PC-3 (cell line): ENCODE measurements around the gene RASL10A. TPM values are rescaled to one million over a fixed set of nuclear protein-coding genes. Genes with fewer than 3 reads are reported as not detected.
A peak's percentile ranks its signal among the peaks of the same experiment; 100 is the strongest.

Experiments used
- ATAC-seq: fragments of 200-7000 bp; cut with Tn5 transposase; 2 replicates; pipeline ENCODE4 v1.9.1; 2020; ENCODE audit warnings: mild to moderate bottlenecking, moderate library complexity
- BruUV-seq: library from RNA; stranded (reverse); fragments of 400-500 nt; replicated peaks from 2 replicates; lab custom pipeline; 2021; lab: Mats Ljungman, UMichigan
- CTCF ChIA-PET: fragments of 300-600 bp; sonication (Branson Sonifier 250); formaldehyde crosslinking; loops from one replicate; lab custom pipeline; 2022; ENCODE audit warnings: antibody characterized with exemption; lab: Charles Lee
- POLR2A ChIA-PET: fragments of 300-600 bp; sonication (Branson Sonifier 250); formaldehyde crosslinking; loops from one replicate; lab custom pipeline; 2022; ENCODE audit warnings: antibody characterized with exemption; ENCODE audit not compliant: unreplicated experiment; lab: Charles Lee
- DNase-seq: peaks from one replicate; pipeline ENCODE4 v3.0.0-alpha.2; 2015
- H2AFZ ChIP-seq: fragments of 300-600 bp; sonication (generic); 2 replicates; pipeline ENCODE4 v1.6.0; 2016; ENCODE audit warnings: antibody characterized with exemption, low read length
- H3F3A ChIP-seq: fragments of 300-600 bp; sonication (generic); one replicate; pipeline ENCODE4 v1.6.0; 2017; ENCODE audit warnings: antibody characterized with exemption, low read length, control low read depth, mild to moderate bottlenecking; ENCODE audit not compliant: unreplicated experiment
- H3K27ac ChIP-seq: fragments of 300-600 bp; sonication (generic); 2 replicates; pipeline ENCODE4 v1.5.1; 2016; ENCODE audit warnings: mild to moderate bottlenecking, low read length
- H3K27me3 ChIP-seq: fragments of 300-600 bp; sonication (generic); 2 replicates; pipeline ENCODE4 v1.6.1; 2016; ENCODE audit warnings: low read length, mixed read lengths
- H3K36me3 ChIP-seq: fragments of 300-600 bp; sonication (generic); 2 replicates; pipeline ENCODE4 v1.6.1; 2016; ENCODE audit warnings: low read depth, mixed run types, low read length, mixed read lengths
- H3K4me1 ChIP-seq: fragments of 300-600 bp; sonication (generic); 2 replicates; pipeline ENCODE4 v1.5.1; 2016; ENCODE audit warnings: low read length; ENCODE audit not compliant: insufficient read depth
- H3K4me2 ChIP-seq: fragments of 300-600 bp; sonication (generic); 2 replicates; pipeline ENCODE4 v1.6.0; 2016; ENCODE audit warnings: low read length
- H3K4me3 ChIP-seq: fragments of 300-600 bp; sonication (generic); 2 replicates; pipeline ENCODE4 v1.5.1; 2016; ENCODE audit warnings: mild to moderate bottlenecking, low read length, mixed read lengths
- H3K79me2 ChIP-seq: fragments of 300-600 bp; sonication (generic); 2 replicates; pipeline ENCODE4 v1.6.1; 2017; ENCODE audit warnings: low read length, mixed read lengths
- H3K9ac ChIP-seq: fragments of 300-600 bp; sonication (generic); 2 replicates; pipeline ENCODE4 v1.6.0; 2016; ENCODE audit warnings: mild to moderate bottlenecking, low read length
- H3K9me2 ChIP-seq: fragments of 300-600 bp; sonication (generic); replicated peaks from 2 replicates; pipeline ENCODE4 v1.6.1; 2016; ENCODE audit warnings: mixed run types, low read length, mixed read lengths
- H3K9me3 ChIP-seq: fragments of 300-600 bp; sonication (generic); 2 replicates; pipeline ENCODE4 v1.6.1; 2016; ENCODE audit warnings: low read length, mixed read lengths
- H4K20me1 ChIP-seq: fragments of 300-600 bp; sonication (generic); 2 replicates; pipeline ENCODE4 v1.6.1; 2016; ENCODE audit warnings: low read length, mixed read lengths
- EZH2 ChIP-seq: fragments of 300-600 bp; sonication (generic); IDR thresholded peaks from one replicate; pipeline ENCODE4 v1.6.1; 2017; ENCODE audit warnings: antibody characterized with exemption, mild to moderate bottlenecking, low read length; ENCODE audit not compliant: unreplicated experiment
- EZH2phosphoT487 ChIP-seq: fragments of 300-600 bp; sonication (generic); IDR thresholded peaks from 2 replicates; pipeline ENCODE4 v1.6.1; 2018; ENCODE audit warnings: mild to moderate bottlenecking, antibody characterized with exemption, low read length, borderline replicate concordance
- intact Hi-C: fragments of 100-400 bp; cut with micrococcal nuclease; formaldehyde crosslinking; loops from 2 replicates; pipeline ENCODE4 v1.9.0; 2023
- total RNA-seq: library from RNA; depleted of rRNA; stranded (reverse); fragments of >200 nt; gene quantifications from 2 replicates; pipeline ENCODE4 v1.2.3, GENCODE V29; 2014
- TF ChIP-seq, protein P1 (sequence below): fragments of 300-600 bp; sonication (generic); conservative IDR thresholded peaks from 2 replicates; pipeline ENCODE4 v1.5.1; 2017; ENCODE audit warnings: antibody characterized with exemption, low read depth, mild to moderate bottlenecking, low read length

RASL10A gene
- total RNA-seq, 1 experiment from 2014 or later, result not detected

- Histone ChIP-seq H3K27ac (no peak overlapping the region), H3K27me3 (peaks cover 5% of the 10 kb centered on the region; the same call in 1 of the 2 replicates), H3K36me3 (no peaks in the 10 kb centered on the region), H3K79me2 (peaks cover 6% of the 10 kb centered on the region), H3K4me2 (peak overlapping the region; percentile 74), H3K9me2 (no peaks in the 10 kb centered on the region), H3K9me3 (no peaks in the 10 kb centered on the region), H4K20me1 (no peaks in the 10 kb centered on the region), H3K4me1 (peaks cover 20% of the 10 kb centered on the region), H2AFZ (peak overlapping the region; percentile 55; the same call in 1 of the 2 replicates), H3K9ac (no peak overlapping the region), H3K4me3 (peak overlapping the region; percentile 51; the same call in 1 of the 2 replicates), H3F3A (no peaks in the 10 kb centered on the region)
- peak; percentile 22 for DNase-seq
- CTCF ChIA-PET, result no interaction called here
- no peak for TF ChIP-seq EZH2phosphoT487
- TF ChIP-seq EZH2, result no peak
- no TSS peak for BruUV-seq
- intact Hi-C loops, result no loop called here
- ATAC-seq, result peak; percentile 18
- POLR2A ChIA-PET, result no interaction called here
Measured at GRCh38 chr22:29314537-29315285, 786 bp downstream of the RASL10A start.

DNA sequence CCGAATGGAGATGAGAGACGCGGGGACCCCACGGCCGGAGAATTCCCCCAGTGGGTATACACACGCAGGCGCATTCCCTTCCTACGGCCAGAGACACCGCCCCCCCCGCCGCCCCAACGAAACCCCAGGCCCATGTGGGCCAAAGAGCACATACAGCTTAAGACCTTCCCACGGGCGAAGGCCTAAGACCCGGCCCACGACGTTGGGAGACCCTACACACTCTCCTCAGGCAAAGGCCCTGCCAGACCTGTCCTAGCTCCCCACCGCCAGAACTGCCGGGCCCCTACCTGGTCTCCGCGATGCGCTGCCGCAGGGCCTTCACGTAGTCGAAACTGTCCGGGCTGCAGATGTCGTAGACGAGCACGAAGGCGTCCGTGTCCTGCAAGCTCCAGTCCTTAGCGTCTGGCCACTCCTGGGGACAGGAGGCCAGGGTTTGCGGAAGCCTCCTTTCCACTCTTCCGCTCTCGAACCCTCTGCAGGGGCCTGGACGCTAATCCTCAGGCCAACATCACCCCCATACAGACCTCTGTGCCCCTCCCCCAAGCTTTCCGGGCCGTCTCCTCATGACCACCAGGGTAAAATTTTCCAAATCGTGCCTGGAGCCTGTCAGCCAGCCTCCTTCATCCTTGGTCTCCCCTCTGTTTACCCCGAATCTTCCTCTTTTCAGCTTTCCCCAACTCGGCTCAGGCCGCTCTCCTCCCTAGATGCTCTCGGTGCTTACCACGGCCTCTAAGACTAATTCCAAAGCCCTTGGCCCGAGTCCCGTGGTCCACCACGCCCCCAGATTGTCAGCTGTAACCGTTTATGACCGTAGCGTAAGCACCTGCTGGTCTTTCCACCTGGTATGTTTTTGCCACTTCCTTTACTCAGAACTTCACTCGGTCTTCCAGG lies 1.7 kb downstream of the RASL10A start:
- BruUV-seq, result no TSS peak
- no peaks in the 10 kb centered on the region for H3K9me2 ChIP-seq
- H3K4me1 ChIP-seq, result peaks cover 29% of the 10 kb centered on the region
- no peaks in the 10 kb centered on the region for H3F3A ChIP-seq
- H3K9ac ChIP-seq, result no peak overlapping the region
- H3K27me3 ChIP-seq, result peaks cover 5% of the 10 kb centered on the region; the same call in 1 of the 2 replicates
- peak overlapping the region; percentile 74; the same call in 1 of the 2 replicates for H3K4me2 ChIP-seq
- ATAC-seq, result no peak
- ChIA-PET CTCF (no interaction called here), POLR2A (no interaction called here)
- no peak overlapping the region for H2AFZ ChIP-seq
- H3K36me3 ChIP-seq, result no peaks in the 10 kb centered on the region
- intact Hi-C loops, result no loop called here
- no peak overlapping the region for H3K27ac ChIP-seq
- no peak for DNase-seq
- H3K79me2 ChIP-seq, result peaks cover 15% of the 10 kb centered on the region
- H4K20me1 ChIP-seq, result no peaks in the 10 kb centered on the region
- no peaks in the 10 kb centered on the region for H3K9me3 ChIP-seq
- TF ChIP-seq EZH2phosphoT487 (no peak), EZH2 (no peak)
- TF ChIP-seq, protein P1, sequence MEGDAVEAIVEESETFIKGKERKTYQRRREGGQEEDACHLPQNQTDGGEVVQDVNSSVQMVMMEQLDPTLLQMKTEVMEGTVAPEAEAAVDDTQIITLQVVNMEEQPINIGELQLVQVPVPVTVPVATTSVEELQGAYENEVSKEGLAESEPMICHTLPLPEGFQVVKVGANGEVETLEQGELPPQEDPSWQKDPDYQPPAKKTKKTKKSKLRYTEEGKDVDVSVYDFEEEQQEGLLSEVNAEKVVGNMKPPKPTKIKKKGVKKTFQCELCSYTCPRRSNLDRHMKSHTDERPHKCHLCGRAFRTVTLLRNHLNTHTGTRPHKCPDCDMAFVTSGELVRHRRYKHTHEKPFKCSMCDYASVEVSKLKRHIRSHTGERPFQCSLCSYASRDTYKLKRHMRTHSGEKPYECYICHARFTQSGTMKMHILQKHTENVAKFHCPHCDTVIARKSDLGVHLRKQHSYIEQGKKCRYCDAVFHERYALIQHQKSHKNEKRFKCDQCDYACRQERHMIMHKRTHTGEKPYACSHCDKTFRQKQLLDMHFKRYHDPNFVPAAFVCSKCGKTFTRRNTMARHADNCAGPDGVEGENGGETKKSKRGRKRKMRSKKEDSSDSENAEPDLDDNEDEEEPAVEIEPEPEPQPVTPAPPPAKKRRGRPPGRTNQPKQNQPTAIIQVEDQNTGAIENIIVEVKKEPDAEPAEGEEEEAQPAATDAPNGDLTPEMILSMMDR, result no peak
- H3K4me3 ChIP-seq, result no peak overlapping the region

DNA sequence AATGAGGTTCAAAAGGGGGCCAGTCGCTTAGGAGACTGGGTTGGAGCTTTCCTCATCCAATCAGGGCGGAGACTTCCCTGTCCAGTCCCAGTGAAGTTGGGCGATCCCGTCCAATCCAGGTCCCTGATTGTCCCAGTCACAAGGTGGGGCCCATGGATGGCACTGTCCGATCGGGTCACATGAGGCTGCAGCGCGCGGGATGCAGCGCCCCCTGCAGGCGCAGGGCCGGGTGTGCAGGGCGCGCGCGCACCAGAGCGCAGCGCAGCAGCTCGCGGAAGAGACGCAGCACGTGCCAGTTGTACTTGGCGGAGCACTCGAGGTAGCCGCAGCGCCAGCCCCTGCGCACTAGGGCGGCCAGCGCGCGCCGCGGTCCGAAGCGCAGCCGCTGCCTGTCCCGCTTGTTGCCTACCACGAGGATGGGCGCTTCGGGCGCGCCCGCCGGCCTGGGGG lies 2.3 kb downstream of the RASL10A start:
- Histone ChIP-seq H4K20me1 (no peaks in the 10 kb centered on the region), H3K9me3 (no peaks in the 10 kb centered on the region), H3K27ac (no peak overlapping the region), H3K9ac (no peak overlapping the region), H3K4me1 (peaks cover 35% of the 10 kb centered on the region), H3K4me3 (no peak overlapping the region), H3K36me3 (no peaks in the 10 kb centered on the region), H2AFZ (no peak overlapping the region), H3K4me2 (no peak overlapping the region), H3K79me2 (peaks cover 22% of the 10 kb centered on the region), H3K9me2 (no peaks in the 10 kb centered on the region), H3K27me3 (peaks cover 5% of the 10 kb centered on the region; the same call in 1 of the 2 replicates), H3F3A (no peaks in the 10 kb centered on the region)
- DNase-seq (no peak), ATAC-seq (no peak)
- ChIA-PET CTCF (interaction anchor here (0.7 kb wide), 1 partner anchor 9 kb away, joined by 3 read pairs; no protein-coding TSS in a partner anchor), POLR2A (no interaction called here)
- intact Hi-C loops, result no loop called here
- TF ChIP-seq, protein P1, result peak; percentile 51
- no peak for TF ChIP-seq EZH2
- BruUV-seq, result no TSS peak
